H9 (cell line): ENCODE measurements around the gene CEP131. TPM values are rescaled to one million over a fixed set of nuclear protein-coding genes. Genes with fewer than 3 reads are reported as not detected.

Source experiments
- DNase-seq: peaks from one replicate; pipeline ENCODE4 v3.0.0-alpha.2; 2017
- H2AFZ ChIP-seq: one replicate; pipeline ENCODE4 v1.6.1; 2013; ENCODE audit warnings: mild to moderate bottlenecking, low read length, control low read depth, moderate library complexity
- H2AK5ac ChIP-seq: 2 replicates; pipeline ENCODE4 v1.6.1; 2013; ENCODE audit warnings: low read length, control low read depth, mixed read lengths; ENCODE audit not compliant: insufficient read length
- H2BK120ac ChIP-seq: one replicate; pipeline ENCODE4 v1.6.1; 2013; ENCODE audit warnings: low read depth, mild to moderate bottlenecking, low read length, control low read depth, inconsistent platforms; ENCODE audit not compliant: poor library complexity, severe bottlenecking
- H2BK12ac ChIP-seq: 2 replicates; pipeline ENCODE4 v1.6.1; 2013; ENCODE audit warnings: low read length, control low read depth, mixed read lengths, low read depth; ENCODE audit not compliant: insufficient read length
- H2BK15ac ChIP-seq: 2 replicates; pipeline ENCODE4 v1.6.1; 2013; ENCODE audit warnings: low read depth, low read length, control low read depth
- H2BK20ac ChIP-seq: one replicate; pipeline ENCODE4 v1.6.1; 2013; ENCODE audit warnings: low read depth, mild to moderate bottlenecking, low read length, control low read depth, inconsistent platforms; ENCODE audit not compliant: poor library complexity, severe bottlenecking
- H2BK5ac ChIP-seq: 2 replicates; pipeline ENCODE4 v1.6.1; 2013; ENCODE audit warnings: low read length, control low read depth, mixed read lengths; ENCODE audit not compliant: insufficient read length
- H3K14ac ChIP-seq: 2 replicates; pipeline ENCODE4 v1.6.1; 2013; ENCODE audit warnings: low read length, control low read depth; ENCODE audit not compliant: insufficient read depth
- H3K18ac ChIP-seq: 2 replicates; pipeline ENCODE4 v1.6.1; 2013; ENCODE audit warnings: low read depth, mild to moderate bottlenecking, mixed read lengths, low read length, control low read depth; ENCODE audit not compliant: insufficient read length
- H3K23ac ChIP-seq: 2 replicates; pipeline ENCODE4 v1.6.1; 2013; ENCODE audit warnings: low read length, control low read depth, mixed read lengths, low read depth; ENCODE audit not compliant: insufficient read length
- H3K23me2 ChIP-seq: 2 replicates; pipeline ENCODE4 v1.6.1; 2013; ENCODE audit warnings: low read depth, mild to moderate bottlenecking, mixed read lengths, low read length, control low read depth; ENCODE audit not compliant: insufficient read length, poor library complexity, severe bottlenecking
- H3K27ac ChIP-seq: 2 replicates; pipeline ENCODE4 v1.5.1; 2013; ENCODE audit warnings: low read length, control low read depth, mixed read lengths, low read depth; ENCODE audit not compliant: insufficient read length
- H3K27me3 ChIP-seq: 2 replicates; pipeline ENCODE4 v1.6.1; 2013; ENCODE audit warnings: low read length, control low read depth, inconsistent platforms; ENCODE audit not compliant: insufficient read depth
- H3K4ac ChIP-seq: 2 replicates; pipeline ENCODE4 v1.6.1; 2013; ENCODE audit warnings: low read depth, mild to moderate bottlenecking, control low read depth, inconsistent platforms, low read length, moderate library complexity
- H3K4me1 ChIP-seq: 2 replicates; pipeline ENCODE4 v1.6.1; 2013; ENCODE audit warnings: low read length, control low read depth, inconsistent platforms; ENCODE audit not compliant: insufficient read depth
- H3K4me2 ChIP-seq: 2 replicates; pipeline ENCODE4 v1.6.1; 2013; ENCODE audit warnings: low read length, control low read depth, mixed read lengths; ENCODE audit not compliant: insufficient read length, insufficient read depth
- H3K56ac ChIP-seq: 2 replicates; pipeline ENCODE4 v1.6.1; 2013; ENCODE audit warnings: low read depth, mild to moderate bottlenecking, mixed read lengths, low read length, control low read depth; ENCODE audit not compliant: insufficient read length
- H3K79me1 ChIP-seq: 2 replicates; pipeline ENCODE4 v1.6.1; 2013; ENCODE audit warnings: low read depth, mild to moderate bottlenecking, moderate library complexity, low read length, control low read depth, inconsistent platforms; ENCODE audit not compliant: insufficient read depth, poor library complexity, severe bottlenecking
- H3K79me2 ChIP-seq: 2 replicates; pipeline ENCODE4 v1.6.1; 2013; ENCODE audit warnings: low read length, control low read depth, inconsistent platforms; ENCODE audit not compliant: insufficient read depth
- H3K9ac ChIP-seq: 2 replicates; pipeline ENCODE4 v1.6.1; 2013; ENCODE audit warnings: low read length, control low read depth, mixed read lengths; ENCODE audit not compliant: insufficient read length; ENCODE audit errors: extremely low read depth
- H3K9me3 ChIP-seq: one replicate; pipeline ENCODE4 v1.6.1; 2013; ENCODE audit warnings: low read depth, low read length, inconsistent platforms; ENCODE audit not compliant: control insufficient read depth
- H3T11ph ChIP-seq: one replicate; pipeline ENCODE4 v1.6.1; 2013; ENCODE audit warnings: mild to moderate bottlenecking, low read length, control low read depth, inconsistent platforms
- H4K20me1 ChIP-seq: one replicate; pipeline ENCODE4 v1.6.1; 2013; ENCODE audit not compliant: control insufficient read depth, insufficient read length, insufficient read depth
- H4K5ac ChIP-seq: 2 replicates; pipeline ENCODE4 v1.6.1; 2013; ENCODE audit warnings: low read depth, mild to moderate bottlenecking, mixed read lengths, low read length, control low read depth; ENCODE audit not compliant: insufficient read length
- H4K8ac ChIP-seq: replicated peaks from 2 replicates; pipeline ENCODE4 v1.6.1; 2013; ENCODE audit warnings: low read length, control low read depth, mixed read lengths, low read depth; ENCODE audit not compliant: insufficient read length
- H4K91ac ChIP-seq: 2 replicates; pipeline ENCODE4 v1.6.1; 2013; ENCODE audit warnings: low read depth, mild to moderate bottlenecking, moderate library complexity, mixed read lengths, low read length, control low read depth; ENCODE audit not compliant: insufficient read length
- H3K27ac Mint-ChIP-seq, 3 experiments: 2 replicates in 2 of 3; 3 replicates in 1 of 3; pipeline ENCODE4 v1.8.0; 2020 to 2021; ENCODE audit warnings: mixed read lengths in 3 of 3, mild to moderate bottlenecking in 1 of 3, moderate library complexity in 1 of 3
- H3K27me3 Mint-ChIP-seq: 2 replicates; pipeline ENCODE4 v1.8.0; 2021; ENCODE audit warnings: low read depth, mild to moderate bottlenecking, moderate library complexity, mixed read lengths
- H3K36me3 Mint-ChIP-seq, 3 experiments: 2 replicates in 2 of 3; 3 replicates in 1 of 3; pipeline ENCODE4 v1.8.0; 2020 to 2021; ENCODE audit warnings: low read depth in 3 of 3, mixed read lengths in 3 of 3; ENCODE audit not compliant: insufficient read depth in 1 of 3
- H3K4me1 Mint-ChIP-seq, 2 experiments: 2 replicates each; pipeline ENCODE4 v1.8.0; 2020; ENCODE audit warnings: mixed read lengths in 2 of 2
- H3K4me3 Mint-ChIP-seq, 2 experiments: 2 replicates in 1 of 2; 3 replicates in 1 of 2; pipeline ENCODE4 v1.8.0; 2020 to 2021; ENCODE audit warnings: mild to moderate bottlenecking in 2 of 2, mixed read lengths in 2 of 2, moderate library complexity in 1 of 2
- H3K9me3 Mint-ChIP-seq, 2 experiments: 2 replicates in 1 of 2; 3 replicates in 1 of 2; pipeline ENCODE4 v1.8.0; 2020; ENCODE audit warnings: mild to moderate bottlenecking in 2 of 2, mixed read lengths in 2 of 2, moderate library complexity in 1 of 2
- CTCF ChIP-seq: fragments of 200-600 bp; sonication (generic); conservative IDR thresholded peaks from 3 replicates; pipeline ENCODE4 v1.8.0; 2021; ENCODE audit warnings: antibody characterized with exemption, mild to moderate bottlenecking
- WGBS: extraction: QIAGEN DNeasy Blood & Tissue Kit; methylation state at CpG from one replicate; pipeline ENCODE4 v1.1.7; 2013; ENCODE audit warnings: missing lambda C conversion rate, low lambda C conversion rate, mixed read lengths; ENCODE audit not compliant: insufficient read length; ENCODE audit errors: extremely low coverage; 5-methylcytosine and 5-hydroxymethylcytosine counted together
- total RNA-seq: library from RNA; stranded (reverse); gene quantifications from 2 replicates; pipeline ENCODE4 v1.2.1, GENCODE V29; 2021

CEP131 gene
- total RNA-seq, 1 experiment from 2014 or later: 16.3 TPM

- H3K79me1 ChIP-seq: no peaks in the 10 kb centered on the region
- no peak overlapping the region for H3T11ph ChIP-seq
- H2BK12ac ChIP-seq: no peak overlapping the region
- H4K8ac ChIP-seq: no peak overlapping the region
- no peak overlapping the region for H2AFZ ChIP-seq
- H3K9me3 ChIP-seq: no peaks in the 10 kb centered on the region
- no peak overlapping the region for H4K5ac ChIP-seq
- WGBS: no CpG with 5 or more reads among the region's 43 CpGs
- no peaks in the 10 kb centered on the region for H3K23me2 ChIP-seq
- no peak overlapping the region for H2BK20ac ChIP-seq
- H4K91ac ChIP-seq: no peak overlapping the region
- Mint-ChIP-seq H3K4me3 (no peak overlapping the region), H3K36me3 (peaks cover 11 to 18% (median 14%) of the 10 kb centered on the region in 3 experiments), H3K4me1 (no peaks in the 10 kb centered on the region), H3K27me3 (no peaks in the 10 kb centered on the region), H3K27ac (no peak overlapping the region), H3K9me3 (no peaks in the 10 kb centered on the region)
- H3K23ac ChIP-seq: no peak overlapping the region
- H4K20me1 ChIP-seq: peaks cover 2% of the 10 kb centered on the region
- no peak overlapping the region for H2BK5ac ChIP-seq
- H2BK120ac ChIP-seq: no peak overlapping the region
- no peak for TF ChIP-seq CTCF
- no peaks in the 10 kb centered on the region for H3K27me3 ChIP-seq
- no peak overlapping the region for H2AK5ac ChIP-seq
- no peak overlapping the region for H3K18ac ChIP-seq
- H3K4me2 ChIP-seq: no peak overlapping the region
- H3K14ac ChIP-seq: no peak overlapping the region
- no peak overlapping the region for H3K4ac ChIP-seq
- no peaks in the 10 kb centered on the region for H3K79me2 ChIP-seq
- H3K9ac ChIP-seq: no peak overlapping the region
- no peak overlapping the region for H2BK15ac ChIP-seq
- DNase-seq: no peak
- no peak overlapping the region for H3K56ac ChIP-seq
- no peaks in the 10 kb centered on the region for H3K4me1 ChIP-seq
- no peak overlapping the region for H3K27ac ChIP-seq
Measured at GRCh38 chr17:81231766-81232581, 9.2 kb upstream of the CEP131 start.
